ENCODE results near the gene CDON. TPM values are rescaled to one million over a fixed set of nuclear protein-coding genes. Genes with fewer than 3 reads are reported as not detected.

Gene CDON
- total RNA-seq, 1 experiment from 2014 or later = 17.2 TPM

GRCh38 chr11:126081915-126082250 lies 19.2 kb upstream of the CDON start:
- no peaks in the 10 kb centered on the region for H3K23me2 ChIP-seq (ENCODE audit: insufficient read length, low read depth, low read length, poor library complexity, severe bottlenecking)
- H2BK120ac ChIP-seq (ENCODE audit: low read depth, low read length, poor library complexity, severe bottlenecking) = no peak overlapping the region
- H4K8ac ChIP-seq (replicated peaks; ENCODE audit: insufficient read length, low read depth, low read length) = no peak overlapping the region
- no peak overlapping the region for H3K4me2 ChIP-seq (ENCODE audit: insufficient read depth, insufficient read length, low read length)
- Mint-ChIP-seq H3K27me3 (ENCODE audit: low read depth) (no peaks in the 10 kb centered on the region), H3K36me3 (ENCODE audit: insufficient read depth in 1 of 3, low read depth in 3 of 3) (no peaks in the 10 kb centered on the region), H3K4me1 (peaks cover 51 to 72% of the 10 kb centered on the region in 2 experiments), H3K9me3 (no peaks in the 10 kb centered on the region), H3K27ac (peak overlapping the region in 1 of 3 experiments; percentile 76; a peak in 2 of 7 replicates), H3K4me3 (no peak overlapping the region)
- H3K79me2 ChIP-seq (ENCODE audit: insufficient read depth, low read length) = no peaks in the 10 kb centered on the region
- H3K27ac ChIP-seq (ENCODE audit: insufficient read length, low read depth, low read length) = no peak overlapping the region
- DNase-seq = no peak
- H3K4ac ChIP-seq (ENCODE audit: low read depth, low read length) = no peak overlapping the region
- H2AK5ac ChIP-seq (ENCODE audit: insufficient read length, low read length) = no peak overlapping the region
- no peak overlapping the region for H4K5ac ChIP-seq (ENCODE audit: insufficient read length, low read depth, low read length)
- no peak overlapping the region for H2BK15ac ChIP-seq (ENCODE audit: low read depth, low read length)
- peaks cover 23% of the 10 kb centered on the region for H3K4me1 ChIP-seq (ENCODE audit: insufficient read depth, low read length)
- no peak overlapping the region for H3T11ph ChIP-seq (ENCODE audit: low read length)
- no peak overlapping the region for H3K14ac ChIP-seq (ENCODE audit: insufficient read depth, low read length)
- H3K9ac ChIP-seq (ENCODE audit: extremely low read depth, insufficient read length, low read length) = no peak overlapping the region
- no peak for TF ChIP-seq CTCF (conservative IDR thresholded peaks at IDR 0.05)
- no peak overlapping the region for H3K56ac ChIP-seq (ENCODE audit: insufficient read length, low read depth, low read length)
- WGBS (ENCODE audit: extremely low coverage, insufficient read length, low lambda C conversion rate) = no CpG with 5 or more reads among the region's 4 CpGs
- H3K27me3 ChIP-seq (ENCODE audit: insufficient read depth, low read length) = no peaks in the 10 kb centered on the region
- no peaks in the 10 kb centered on the region for H4K20me1 ChIP-seq (ENCODE audit: control insufficient read depth, insufficient read depth, insufficient read length)
- H3K23ac ChIP-seq (ENCODE audit: insufficient read length, low read depth, low read length) = no peak overlapping the region
- H3K18ac ChIP-seq (ENCODE audit: insufficient read length, low read depth, low read length) = no peak overlapping the region
- no peak overlapping the region for H2BK12ac ChIP-seq (ENCODE audit: insufficient read length, low read depth, low read length)
- no peak overlapping the region for H2BK5ac ChIP-seq (ENCODE audit: insufficient read length, low read length)
- H2AFZ ChIP-seq (ENCODE audit: low read length) = no peak overlapping the region
- H3K9me3 ChIP-seq (ENCODE audit: control insufficient read depth, low read depth, low read length) = no peaks in the 10 kb centered on the region
- no peak overlapping the region for H4K91ac ChIP-seq (ENCODE audit: insufficient read length, low read depth, low read length)
- H2BK20ac ChIP-seq (ENCODE audit: low read depth, low read length, poor library complexity, severe bottlenecking) = no peak overlapping the region
- H3K79me1 ChIP-seq (ENCODE audit: insufficient read depth, low read depth, low read length, poor library complexity, severe bottlenecking) = no peaks in the 10 kb centered on the region

All from H9 (cell line).